ENCODE results near the gene RNF123.

Gene RNF123

GRCh38 chr3:49769286-49769915 is 80.0 kb downstream of the RNF123 start:
- Histone ChIP-seq H3K4me3 (ENCODE audit: insufficient read length, low read depth) (no peak overlapping the region), H3K9me3 (ENCODE audit: insufficient read depth, low read length) (no peaks in the 10 kb centered on the region), H3K4me1 (ENCODE audit: insufficient read depth, insufficient read length) (no peaks in the 10 kb centered on the region), H3K27me3 (ENCODE audit: insufficient read depth, insufficient read length) (no peaks in the 10 kb centered on the region), H3K36me3 (ENCODE audit: insufficient read depth, insufficient read length, low read length) (peaks cover 26% of the 10 kb centered on the region), H3K9ac (ENCODE audit: insufficient read length, low read depth) (no peak overlapping the region)
- no peak for DNase-seq (ENCODE audit: low read depth, low spot score)
- TF ChIP-seq SUZ12 (IDR thresholded peaks at IDR 0.05; ENCODE audit: extremely low read depth, insufficient read depth, insufficient read length) (no peak), ZNF274 (IDR thresholded peaks at IDR 0.05; ENCODE audit: low read depth, low read length) (no peak), YY1 (IDR thresholded peaks at IDR 0.05; ENCODE audit: insufficient read depth, insufficient read length) (no peak)

- peaks cover 26% of the 10 kb centered on the region for H3K36me3 ChIP-seq (ENCODE audit: insufficient read depth, insufficient read length, low read length)
- H3K27me3 ChIP-seq (ENCODE audit: insufficient read depth, insufficient read length): no peaks in the 10 kb centered on the region
- TF ChIP-seq ZNF274 (IDR thresholded peaks at IDR 0.05; ENCODE audit: low read depth, low read length): no peak
- no peak for TF ChIP-seq YY1 (IDR thresholded peaks at IDR 0.05; ENCODE audit: insufficient read depth, insufficient read length)
- no peak for TF ChIP-seq SUZ12 (IDR thresholded peaks at IDR 0.05; ENCODE audit: extremely low read depth, insufficient read depth, insufficient read length)
Observed at GRCh38 chr3:49769926-49770325, 80.6 kb downstream of the RNF123 start.

More at GRCh38 chr3:49769926-49770325, 80.6 kb downstream of the RNF123 start:
- Histone ChIP-seq H3K4me1 (ENCODE audit: insufficient read depth, insufficient read length) (no peaks in the 10 kb centered on the region), H3K9me3 (ENCODE audit: insufficient read depth, low read length) (no peaks in the 10 kb centered on the region), H3K4me3 (ENCODE audit: insufficient read length, low read depth) (no peak overlapping the region), H3K9ac (ENCODE audit: insufficient read length, low read depth) (no peak overlapping the region)
- DNase-seq (ENCODE audit: low read depth, low spot score): no peak
